CD4-positive, CD25-positive, alpha-beta regulatory T cell (primary cell): ENCODE results near the gene MAGIX. TPM values are rescaled to one million over a fixed set of nuclear protein-coding genes. Genes with fewer than 3 reads are reported as not detected.
A peak's percentile ranks its signal among the peaks of the same experiment; 100 is the strongest.
"Not testable (repeated sequence)": the region's sequence is repeated elsewhere in the genome, so short reads cannot be mapped to it uniquely, and the experiment has no call there.

Experiments used
- ATAC-seq, 2 donors: fragments of 150-1000 bp; cut with Tn5 transposase; one replicate each; pipeline ENCODE4 v1.10.0; 2021; ENCODE audit warnings: low read depth in 2 of 2, moderate number of reproducible peaks in 2 of 2, moderate library complexity in 1 of 2
- DNase-seq, 3 donors: peaks; one replicate each; pipeline versions ENCODE4 v3.0.0 to v3.0.0-alpha.2; 2012 to 2022; ENCODE audit warnings: mixed read lengths in 1 of 3
- H3K27ac ChIP-seq: one replicate; pipeline ENCODE4 v1.7.0; 2013; ENCODE audit warnings: mild to moderate bottlenecking, low read length; ENCODE audit not compliant: insufficient read depth, poor library complexity, severe bottlenecking
- H3K27me3 ChIP-seq: one replicate; pipeline ENCODE4 v1.7.0; 2013; ENCODE audit warnings: low read length; ENCODE audit not compliant: control insufficient read depth, insufficient read depth
- H3K36me3 ChIP-seq: one replicate; pipeline ENCODE4 v1.7.0; 2013; ENCODE audit warnings: mild to moderate bottlenecking, low read length, moderate library complexity; ENCODE audit not compliant: control insufficient read depth, insufficient read depth
- H3K4me1 ChIP-seq: 2 replicates; pipeline ENCODE4 v1.7.0; 2013; ENCODE audit warnings: mild to moderate bottlenecking, low read length; ENCODE audit not compliant: insufficient read depth, control insufficient read depth, poor library complexity, severe bottlenecking
- H3K4me3 ChIP-seq: one replicate; pipeline ENCODE4 v1.7.0; 2013; ENCODE audit warnings: low read depth, mild to moderate bottlenecking, low read length, moderate library complexity
- H3K9me3 ChIP-seq, 2 experiments: 1 replicate in 1 of 2; 2 replicates in 1 of 2; pipeline ENCODE4 v1.7.0; 2013; ENCODE audit warnings: low read length in 2 of 2, mild to moderate bottlenecking in 1 of 2, moderate library complexity in 1 of 2; ENCODE audit not compliant: control insufficient read depth in 2 of 2
- H3K27ac Mint-ChIP-seq, 3 donors: one replicate each; pipeline ENCODE4 v1.8.0; 2020 to 2022; ENCODE audit warnings: mild to moderate bottlenecking in 3 of 3, mixed read lengths in 3 of 3, moderate library complexity in 2 of 3
- H3K27me3 Mint-ChIP-seq: one replicate; pipeline ENCODE4 v1.8.0; 2022; ENCODE audit warnings: mild to moderate bottlenecking, mixed read lengths
- H3K36me3 Mint-ChIP-seq: one replicate; pipeline ENCODE4 v1.8.0; 2020; ENCODE audit warnings: mixed read lengths
- H3K4me1 Mint-ChIP-seq, 4 donors: one replicate each; pipeline ENCODE4 v1.8.0; 2020 to 2022; ENCODE audit warnings: mixed read lengths in 4 of 4, mild to moderate bottlenecking in 1 of 4
- H3K4me3 Mint-ChIP-seq, 4 donors: one replicate each; pipeline ENCODE4 v1.8.0; 2020 to 2022; ENCODE audit warnings: mild to moderate bottlenecking in 4 of 4, mixed read lengths in 4 of 4, moderate library complexity in 3 of 4
- H3K9me3 Mint-ChIP-seq, 7 donors: one replicate each; pipeline ENCODE4 v1.8.0; 2020 to 2022; ENCODE audit warnings: mixed read lengths in 7 of 7, mild to moderate bottlenecking in 3 of 7, moderate library complexity in 2 of 7
- polyA plus RNA-seq, 4 donors: library from polyadenylated mRNA; unstranded; fragments of 300-500 nt; fragmentation: Illumina TruSeq; gene quantifications; one replicate each; pipeline ENCODE4 v1.2.3, GENCODE V29; 2021
- total RNA-seq: library from RNA; stranded (reverse); gene quantifications from one replicate; pipeline ENCODE4 v1.2.3, GENCODE V29; 2022

The MAGIX gene
- total and polyA plus RNA-seq, 5 donors from 2014 or later: 0.49 to 1.0 (median 0.57) TPM

- not testable (repeated sequence) for H3K27ac Mint-ChIP-seq, ATAC-seq, H3K27me3 ChIP-seq, H3K4me1 ChIP-seq, DNase-seq, H3K9me3 Mint-ChIP-seq, H3K4me3 Mint-ChIP-seq, H3K27me3 Mint-ChIP-seq, H3K4me3 ChIP-seq, H3K4me1 Mint-ChIP-seq, H3K36me3 Mint-ChIP-seq, H3K36me3 ChIP-seq, H3K27ac ChIP-seq, H3K9me3 ChIP-seq
These were observed 30.3 kb upstream of the MAGIX start for GRCh38 chrX:49132275-49132674.

DNA sequence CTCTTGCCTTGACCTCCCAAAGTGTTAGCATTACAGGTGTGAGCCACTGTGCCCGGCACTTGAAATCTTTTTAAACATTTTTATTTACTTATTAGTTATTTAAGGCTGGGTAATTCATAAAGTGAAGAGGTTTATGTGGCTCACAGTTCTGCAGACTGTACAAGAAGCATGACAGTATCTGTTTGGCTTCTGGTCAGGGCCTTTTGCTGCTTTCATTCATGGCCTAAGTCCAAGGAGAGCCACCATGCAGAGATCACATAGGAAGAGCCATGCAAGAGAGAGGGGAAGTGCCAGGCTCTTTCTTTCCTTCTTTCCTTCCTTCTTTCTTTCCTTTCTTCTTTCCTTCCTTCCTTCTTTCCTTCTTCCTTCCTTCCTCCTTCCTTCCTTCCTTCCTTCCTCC, 28.8 kb upstream of the MAGIX start:
- H3K27me3 Mint-ChIP-seq: no peaks in the 10 kb centered on the region
- no peak for ATAC-seq

DNA sequence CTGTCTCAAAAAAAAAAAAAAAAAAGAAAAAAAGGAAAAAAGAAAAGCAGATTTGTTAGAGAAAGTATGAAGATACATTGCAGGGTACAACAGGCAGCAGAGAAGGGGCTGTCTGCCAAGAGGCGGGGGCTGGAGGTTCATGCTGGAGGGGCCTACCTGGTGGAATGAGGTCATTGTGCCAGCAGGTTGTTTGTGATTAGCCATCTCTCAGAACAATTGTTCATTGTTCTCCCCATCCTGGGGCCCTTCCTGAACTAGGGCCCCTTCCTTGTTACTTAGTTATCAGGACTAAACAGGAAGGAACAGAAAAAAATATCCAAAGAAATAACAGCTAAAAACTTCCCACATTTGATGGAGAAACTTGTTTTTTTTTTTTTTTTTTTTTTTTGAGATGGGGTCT, 25.1 kb upstream of the MAGIX start:
- H3K9me3 Mint-ChIP-seq: peaks cover 0 to 26% (median 4%) of the 10 kb centered on the region in 7 donors
- H3K27ac ChIP-seq: no peak overlapping the region
- no peaks in the 10 kb centered on the region for H3K27me3 Mint-ChIP-seq
- no peaks in the 10 kb centered on the region for H3K36me3 ChIP-seq
- H3K4me1 ChIP-seq: no peaks in the 10 kb centered on the region
- no peaks in the 10 kb centered on the region for H3K27me3 ChIP-seq
- H3K4me1 Mint-ChIP-seq: peaks cover 0 to 5% (median 2%) of the 10 kb centered on the region in 4 donors
- no peaks in the 10 kb centered on the region for H3K36me3 Mint-ChIP-seq
- no peak for ATAC-seq
- DNase-seq: no peak
- H3K9me3 ChIP-seq: peaks cover 20 to 21% of the 10 kb centered on the region in 2 experiments
- no peak overlapping the region for H3K4me3 Mint-ChIP-seq
- H3K4me3 ChIP-seq: no peak overlapping the region
- H3K27ac Mint-ChIP-seq: no peak overlapping the region

More for the DNA sequence above, 28.8 kb upstream of the MAGIX start:
- H3K27me3 ChIP-seq: no peaks in the 10 kb centered on the region
- no peaks in the 10 kb centered on the region for H3K36me3 ChIP-seq
- peaks cover 0 to 5% (median 2%) of the 10 kb centered on the region in 4 donors for H3K4me1 Mint-ChIP-seq
- no peaks in the 10 kb centered on the region for H3K4me1 ChIP-seq
- no peak overlapping the region for H3K4me3 ChIP-seq
- no peaks in the 10 kb centered on the region for H3K36me3 Mint-ChIP-seq
- no peak overlapping the region for H3K27ac ChIP-seq
- H3K27ac Mint-ChIP-seq: no peak overlapping the region
- H3K9me3 ChIP-seq: peaks cover 0 to under 1% of the 10 kb centered on the region in 2 experiments
- peaks cover 0 to 5% (median 3%) of the 10 kb centered on the region in 7 donors for H3K9me3 Mint-ChIP-seq
- no peak overlapping the region for H3K4me3 Mint-ChIP-seq
- DNase-seq: no peak

GRCh38 chrX:49139713-49140112, 22.8 kb upstream of the MAGIX start:
- Histone ChIP-seq H3K36me3 (no peaks in the 10 kb centered on the region), H3K4me1 (no peaks in the 10 kb centered on the region), H3K4me3 (no peak overlapping the region), H3K27ac (no peak overlapping the region), H3K9me3 (peaks cover 20 to 21% of the 10 kb centered on the region in 2 experiments), H3K27me3 (no peaks in the 10 kb centered on the region)
- Mint-ChIP-seq H3K36me3 (no peaks in the 10 kb centered on the region), H3K9me3 (peaks cover 0 to 26% (median 4%) of the 10 kb centered on the region in 7 donors), H3K4me1 (peaks cover 0 to 5% (median 2%) of the 10 kb centered on the region in 4 donors), H3K4me3 (no peak overlapping the region), H3K27ac (no peak overlapping the region), H3K27me3 (no peaks in the 10 kb centered on the region)
- ATAC-seq (no peak), DNase-seq (no peak)

DNA sequence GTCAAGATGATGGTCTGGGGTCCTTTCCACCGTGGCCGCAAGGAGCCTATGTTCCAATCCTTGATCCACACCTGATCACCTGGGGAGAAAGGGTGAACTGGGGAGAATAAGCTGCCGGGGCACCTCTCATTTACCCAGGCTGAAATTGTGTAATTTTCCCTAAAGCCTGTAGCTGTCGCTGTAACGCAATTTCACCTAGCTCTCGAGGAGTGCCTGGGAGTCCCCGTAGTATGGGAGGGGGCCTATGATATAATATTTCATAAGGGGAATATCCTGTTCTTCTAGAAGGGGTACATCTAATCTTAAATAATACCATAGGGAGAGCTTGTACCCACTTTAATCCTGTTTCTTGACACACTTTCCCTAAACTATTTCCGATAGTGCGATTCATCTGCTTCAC, 20.3 kb upstream of the MAGIX start:
- peaks cover 0 to 26% (median 4%) of the 10 kb centered on the region in 7 donors for H3K9me3 Mint-ChIP-seq
- not testable (repeated sequence) for H3K4me1 ChIP-seq, H3K36me3 ChIP-seq, H3K27me3 Mint-ChIP-seq, H3K27me3 ChIP-seq, H3K4me3 ChIP-seq, ATAC-seq, DNase-seq, H3K27ac ChIP-seq, H3K4me3 Mint-ChIP-seq, H3K36me3 Mint-ChIP-seq, H3K4me1 Mint-ChIP-seq
- H3K9me3 ChIP-seq: peaks cover 20 to 21% of the 10 kb centered on the region in 2 experiments
- peak overlapping the region in 1 of 3 donors; percentile 17 for H3K27ac Mint-ChIP-seq

GRCh38 chrX:49143154-49143553, 19.4 kb upstream of the MAGIX start:
- H3K36me3 Mint-ChIP-seq, H3K27ac Mint-ChIP-seq: not testable (repeated sequence)

GRCh38 chrX:49147282-49147681, 15.3 kb upstream of the MAGIX start:
- H3K27ac ChIP-seq: no peak overlapping the region
- no peak for DNase-seq

More at GRCh38 chrX:49143154-49143553, 19.4 kb upstream of the MAGIX start:
- not testable (repeated sequence) for H3K4me3 Mint-ChIP-seq, H3K4me1 Mint-ChIP-seq, H3K27me3 Mint-ChIP-seq, H3K4me1 ChIP-seq, H3K27me3 ChIP-seq, ATAC-seq, DNase-seq, H3K4me3 ChIP-seq, H3K36me3 ChIP-seq, H3K27ac ChIP-seq
- peaks cover 20 to 21% of the 10 kb centered on the region in 2 experiments for H3K9me3 ChIP-seq
- peaks cover 0 to 21% (median 4%) of the 10 kb centered on the region in 7 donors for H3K9me3 Mint-ChIP-seq

GRCh38 chrX:49147936-49148335, 14.6 kb upstream of the MAGIX start:
- no peaks in the 10 kb centered on the region for H3K9me3 Mint-ChIP-seq
- no peaks in the 10 kb centered on the region for H3K27me3 Mint-ChIP-seq
- ATAC-seq: no peak
- Histone ChIP-seq H3K4me1 (no peaks in the 10 kb centered on the region), H3K9me3 (no peaks in the 10 kb centered on the region), H3K27me3 (no peaks in the 10 kb centered on the region), H3K36me3 (no peaks in the 10 kb centered on the region), H3K4me3 (no peak overlapping the region), H3K27ac (no peak overlapping the region)
- peaks cover 3% of the 10 kb centered on the region for H3K36me3 Mint-ChIP-seq
- H3K27ac Mint-ChIP-seq: no peak overlapping the region
- no peak for DNase-seq
- no peak overlapping the region for H3K4me3 Mint-ChIP-seq
- peaks cover 0 to 2% (median 0%) of the 10 kb centered on the region in 4 donors for H3K4me1 Mint-ChIP-seq

More at GRCh38 chrX:49147282-49147681, 15.3 kb upstream of the MAGIX start:
- no peaks in the 10 kb centered on the region for H3K9me3 Mint-ChIP-seq
- H3K4me1 ChIP-seq: no peaks in the 10 kb centered on the region
- no peak overlapping the region for H3K4me3 ChIP-seq
- ATAC-seq: no peak
- H3K4me1 Mint-ChIP-seq: peaks cover 0 to 2% (median 0%) of the 10 kb centered on the region in 4 donors
- no peaks in the 10 kb centered on the region for H3K27me3 Mint-ChIP-seq
- H3K36me3 Mint-ChIP-seq: peaks cover 3% of the 10 kb centered on the region
- no peaks in the 10 kb centered on the region for H3K9me3 ChIP-seq
- no peak overlapping the region for H3K27ac Mint-ChIP-seq
- no peaks in the 10 kb centered on the region for H3K36me3 ChIP-seq
- H3K4me3 Mint-ChIP-seq: no peak overlapping the region
- H3K27me3 ChIP-seq: no peaks in the 10 kb centered on the region
